Measurements from ENCODE around the gene GALNT16.
"Not testable (repeated sequence)": the region's sequence is repeated elsewhere in the genome, so short reads cannot be mapped to it uniquely, and the experiment has no call there.

GALNT16 gene

GRCh38 chr14:69260190-69260860 lies 367 bp downstream of the GALNT16 start:
- no peak for DNase-seq (ENCODE audit: low read depth in 2 of 2)

- peak; percentile 16 to 38 for DNase-seq (ENCODE audit: low read depth in 2 of 2)
Observed at GRCh38 chr14:69260861-69261564, 1.1 kb downstream of the GALNT16 start.

GRCh38 chr14:69261761-69262331 lies 1.9 kb downstream of the GALNT16 start:
- DNase-seq (ENCODE audit: low read depth in 2 of 2): no peak

- no peak for DNase-seq (ENCODE audit: low read depth in 2 of 2)
Observed at GRCh38 chr14:69262516-69262915, 2.6 kb downstream of the GALNT16 start.

GRCh38 chr14:69263364-69263763 lies 3.4 kb downstream of the GALNT16 start:
- no peak for DNase-seq (ENCODE audit: low read depth in 2 of 2)

- no peak for DNase-seq (ENCODE audit: low read depth in 2 of 2)
Observed at GRCh38 chr14:69263771-69264170, 3.8 kb downstream of the GALNT16 start.

GRCh38 chr14:69266572-69267345 lies 6.8 kb downstream of the GALNT16 start:
- no peak for DNase-seq (ENCODE audit: low read depth in 2 of 2)

- DNase-seq (ENCODE audit: low read depth in 2 of 2): no peak
Observed at GRCh38 chr14:69267492-69267891, 7.5 kb downstream of the GALNT16 start.

GRCh38 chr14:69268223-69268622 lies 8.3 kb downstream of the GALNT16 start:
- no peak for DNase-seq (ENCODE audit: low read depth in 2 of 2)

- no peak for DNase-seq (ENCODE audit: low read depth in 2 of 2)
Observed at GRCh38 chr14:69268763-69269162, 8.8 kb downstream of the GALNT16 start.

- DNase-seq (ENCODE audit: low read depth in 2 of 2): no peak
Observed at GRCh38 chr14:69269381-69269780, 9.4 kb downstream of the GALNT16 start.

GRCh38 chr14:69270097-69270496 lies 10.1 kb downstream of the GALNT16 start:
- no peak for DNase-seq (ENCODE audit: low read depth in 2 of 2)

GRCh38 chr14:69270795-69271708 lies 11.1 kb downstream of the GALNT16 start:
- DNase-seq (ENCODE audit: low read depth in 2 of 2): no peak

GRCh38 chr14:69274321-69274720 lies 14.4 kb downstream of the GALNT16 start:
- no peak for DNase-seq (ENCODE audit: low read depth in 2 of 2)

- DNase-seq (ENCODE audit: low read depth in 2 of 2): no peak
Observed at GRCh38 chr14:69275331-69275730, 15.4 kb downstream of the GALNT16 start.

GRCh38 chr14:69277356-69277755 lies 17.4 kb downstream of the GALNT16 start:
- not testable (repeated sequence) for DNase-seq (ENCODE audit: low read depth in 2 of 2)

- DNase-seq (ENCODE audit: low read depth in 2 of 2): no peak
Observed at GRCh38 chr14:69280746-69281291, 20.9 kb downstream of the GALNT16 start.

- no peak for DNase-seq (ENCODE audit: low read depth in 2 of 2)
Observed at GRCh38 chr14:69281450-69282169, 21.7 kb downstream of the GALNT16 start.

GRCh38 chr14:69282448-69282847 lies 22.5 kb downstream of the GALNT16 start:
- no peak for DNase-seq (ENCODE audit: low read depth in 2 of 2)

- DNase-seq (ENCODE audit: low read depth in 2 of 2): no peak
Observed at GRCh38 chr14:69284170-69284569, 24.2 kb downstream of the GALNT16 start.
